ENCODE measurements around the gene DUSP2.
A peak's percentile ranks its signal among the peaks of the same experiment; 100 is the strongest.

The DUSP2 gene

DNA sequence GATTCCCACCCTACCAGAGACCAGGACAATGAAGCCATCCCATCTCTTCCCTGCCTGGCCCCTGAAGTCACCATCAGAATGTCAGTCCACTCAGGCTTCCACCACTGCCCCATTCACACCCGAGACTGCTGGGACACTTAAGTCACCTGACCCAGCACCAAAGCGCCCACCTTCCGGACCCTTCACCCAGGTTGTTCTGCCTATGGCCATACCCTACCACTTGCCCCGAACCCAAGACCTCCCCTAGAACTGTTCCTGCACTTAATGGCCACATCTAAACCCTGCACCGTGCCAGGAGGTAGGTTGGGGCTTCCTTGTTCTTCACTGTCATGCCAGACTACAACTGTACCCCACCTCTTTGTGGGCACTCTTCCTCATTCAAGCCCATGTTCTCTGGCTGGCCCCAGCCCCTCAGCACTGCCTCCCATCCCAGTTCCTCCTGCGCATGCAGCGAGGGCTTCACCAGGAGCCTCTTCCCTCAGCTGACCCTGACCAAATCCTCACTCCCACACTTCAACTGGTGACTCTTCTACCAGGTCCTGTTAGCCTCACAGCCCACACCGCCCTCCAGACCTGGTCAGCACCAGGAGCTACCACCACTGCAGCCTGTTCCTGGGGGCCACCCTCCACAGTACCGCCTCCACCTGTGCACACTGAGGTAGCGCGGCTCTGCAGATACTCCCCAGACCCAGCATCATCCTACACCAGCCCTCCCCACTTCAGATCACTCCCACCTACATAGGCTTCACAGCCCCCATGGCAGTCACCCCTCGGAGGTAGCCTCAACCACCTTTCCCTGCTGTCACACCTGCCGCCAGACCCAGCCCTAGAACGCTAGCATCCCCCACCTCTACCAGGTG, 20.6 kb downstream of the DUSP2 start:
- no peak for TF ChIP-seq GATA1 (IDR thresholded peaks at IDR 0.05; ENCODE audit: low read depth, low read length)
- no peak for TF ChIP-seq POLR2A (IDR thresholded peaks at IDR 0.05; ENCODE audit: low read length)
- no peak for DNase-seq

DNA sequence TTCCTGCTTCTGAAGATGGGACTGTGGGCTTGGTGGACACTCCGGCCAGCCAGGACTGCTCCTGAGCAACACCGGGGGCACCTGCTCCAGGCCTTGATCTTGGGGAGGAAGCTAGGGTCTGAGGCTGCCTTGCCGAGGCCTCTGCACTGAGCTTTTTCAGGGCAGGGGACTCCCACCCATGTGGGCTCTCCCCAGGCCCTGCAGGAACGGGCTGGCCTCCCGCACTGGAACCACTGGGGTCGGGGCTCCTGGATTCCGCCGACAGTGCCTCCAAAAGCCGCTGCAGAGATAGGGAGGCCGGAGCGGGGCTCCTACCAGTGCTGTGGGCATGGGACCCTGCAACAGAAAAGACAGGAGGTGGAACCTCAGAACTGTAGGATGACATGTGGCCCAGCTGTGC, 21.3 kb downstream of the DUSP2 start:
- TF ChIP-seq POLR2A (IDR thresholded peaks at IDR 0.05; ENCODE audit: low read length) (no peak), GATA1 (IDR thresholded peaks at IDR 0.05; ENCODE audit: low read depth, low read length) (no peak)
- no peak for DNase-seq

DNA sequence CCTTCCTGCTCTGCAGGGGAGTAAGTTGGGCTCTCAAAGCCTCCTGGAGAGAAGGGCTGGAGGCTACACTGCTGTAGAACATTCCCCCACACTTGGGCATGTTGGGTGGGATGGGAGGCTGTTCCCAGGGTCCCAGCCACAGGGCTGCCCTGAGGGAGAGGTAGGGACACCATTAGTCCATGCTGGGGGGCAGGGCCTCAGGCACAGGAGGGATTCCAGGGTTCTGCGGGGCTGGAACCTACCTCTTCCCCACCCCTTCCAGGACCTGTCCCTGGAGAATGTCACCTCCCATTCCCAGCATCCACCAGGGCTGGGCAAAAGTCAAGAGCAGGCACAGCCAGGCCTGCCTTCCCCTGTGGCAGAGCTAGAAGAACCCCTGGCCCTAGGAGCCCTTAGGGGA, 21.9 kb downstream of the DUSP2 start:
- no peak for DNase-seq
- no peak for TF ChIP-seq GATA1 (IDR thresholded peaks at IDR 0.05; ENCODE audit: low read depth, low read length)
- no peak for TF ChIP-seq POLR2A (IDR thresholded peaks at IDR 0.05; ENCODE audit: low read length)

DNA sequence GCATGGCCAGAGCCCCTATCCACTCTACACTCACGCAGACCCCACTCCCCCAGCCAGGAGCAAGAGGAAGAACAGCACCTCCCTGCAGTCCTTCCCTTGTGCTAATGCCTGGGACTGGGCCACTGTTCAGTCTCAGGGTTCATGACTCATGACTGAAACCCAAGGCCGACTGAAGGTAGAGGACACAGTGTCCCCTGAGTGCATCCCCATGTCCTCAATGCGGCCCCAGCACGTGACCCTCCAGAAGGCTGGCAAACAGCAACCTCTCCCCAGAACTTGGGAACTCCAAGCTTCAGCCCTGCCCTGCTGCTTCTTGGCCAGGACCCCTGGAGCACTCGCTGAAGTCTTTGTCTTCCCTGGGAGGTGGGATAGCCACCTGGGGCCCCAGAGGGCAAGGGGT, 22.8 kb downstream of the DUSP2 start:
- no peak for TF ChIP-seq POLR2A (IDR thresholded peaks at IDR 0.05; ENCODE audit: low read length)
- TF ChIP-seq GATA1 (IDR thresholded peaks at IDR 0.05; ENCODE audit: low read depth, low read length), result no peak
- no peak for DNase-seq

DNA sequence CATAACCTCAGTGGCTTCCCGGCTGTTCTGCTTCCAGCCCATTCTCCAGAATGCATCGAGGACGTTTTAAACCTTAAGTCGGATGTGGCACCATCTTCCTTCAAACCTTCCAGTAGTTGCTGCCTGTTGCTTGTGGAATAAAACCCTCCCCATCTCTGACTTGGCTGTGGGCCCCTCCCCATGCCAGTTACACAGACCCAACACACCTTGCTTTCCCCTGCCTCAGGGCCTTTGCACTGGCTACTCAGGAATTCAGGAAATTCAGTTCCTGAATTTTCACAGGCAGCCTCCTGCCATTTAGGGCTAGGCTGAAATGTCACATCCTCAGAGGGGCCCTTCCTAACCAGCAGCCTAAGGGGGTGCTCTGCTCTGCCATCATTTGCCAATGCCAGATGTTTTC, 23.8 kb downstream of the DUSP2 start:
- TF ChIP-seq GATA1 (IDR thresholded peaks at IDR 0.05; ENCODE audit: low read depth, low read length) (no peak), POLR2A (IDR thresholded peaks at IDR 0.05; ENCODE audit: low read length) (no peak)
- no peak for DNase-seq

DNA sequence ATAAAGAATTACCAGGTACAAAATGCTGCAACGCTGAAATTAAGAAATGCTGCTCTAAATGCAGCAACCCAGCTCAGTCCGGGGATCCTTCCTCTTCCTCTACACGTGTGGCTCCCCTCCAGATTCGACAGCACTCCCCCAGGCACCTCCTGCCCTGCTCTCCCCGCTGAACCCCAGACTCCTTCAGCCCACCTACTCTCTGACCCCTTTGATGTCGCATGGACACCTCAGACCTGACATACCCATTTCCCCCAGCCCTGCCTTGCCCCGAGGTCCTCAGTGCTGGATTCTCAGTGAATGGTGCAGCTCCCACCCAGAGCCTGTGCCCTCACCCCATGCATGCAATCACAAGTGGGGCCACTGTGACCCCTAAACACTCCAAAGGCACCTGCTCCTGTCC, 24.2 kb downstream of the DUSP2 start:
- DNase-seq, result no peak
- TF ChIP-seq GATA1 (IDR thresholded peaks at IDR 0.05; ENCODE audit: low read depth, low read length) (no peak), POLR2A (IDR thresholded peaks at IDR 0.05; ENCODE audit: low read length) (no peak)

DNA sequence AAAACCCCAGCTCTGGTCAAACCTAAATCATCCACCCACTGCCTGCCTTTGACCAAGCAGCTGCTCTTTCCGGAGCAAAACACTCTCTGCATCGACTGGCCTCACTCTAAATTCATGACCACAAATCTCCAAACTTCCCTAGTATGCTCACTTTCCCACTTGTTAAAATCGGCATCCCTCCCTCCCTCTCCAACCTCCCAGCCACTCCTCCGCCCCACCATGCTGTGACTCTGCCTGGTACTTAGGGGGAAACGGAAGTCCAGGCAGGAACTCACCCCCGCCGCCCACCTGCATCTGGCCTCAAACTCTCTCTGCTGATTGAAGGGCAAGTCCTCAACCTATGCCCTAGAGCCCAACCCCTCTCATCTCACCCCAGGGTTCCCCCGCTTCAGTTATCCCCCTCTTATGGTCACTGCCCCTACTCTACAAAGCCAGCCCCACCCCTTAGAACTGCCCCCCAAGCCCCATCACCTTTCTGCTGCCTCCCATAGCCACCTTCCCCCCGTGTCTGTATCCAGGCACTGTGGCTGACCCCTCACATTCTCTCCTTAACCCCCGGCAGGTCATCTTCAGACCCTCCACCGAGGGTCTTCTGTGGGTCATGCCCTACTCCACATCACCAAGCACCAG, 25.0 kb downstream of the DUSP2 start:
- no peak for DNase-seq
- TF ChIP-seq POLR2A (IDR thresholded peaks at IDR 0.05; ENCODE audit: low read length), result no peak
- TF ChIP-seq GATA1 (IDR thresholded peaks at IDR 0.05; ENCODE audit: low read depth, low read length), result no peak

DNA sequence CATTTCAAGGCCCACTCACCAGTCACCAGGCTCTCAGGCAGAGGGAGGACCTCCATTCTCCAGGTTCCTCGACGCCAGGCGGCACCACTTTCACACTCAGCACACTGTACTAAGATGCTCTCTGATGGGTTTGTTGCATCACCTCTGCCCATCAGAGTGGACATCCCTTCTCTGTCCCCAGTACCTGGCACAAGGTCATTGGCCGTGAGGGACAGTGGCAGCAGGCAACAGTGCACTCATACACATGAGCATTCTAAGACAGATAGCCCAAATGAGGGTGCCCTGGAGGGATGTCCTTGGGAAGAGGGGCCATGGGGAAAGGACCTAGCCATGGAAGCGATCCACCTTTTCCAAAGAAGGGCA, 25.9 kb downstream of the DUSP2 start:
- no peak for TF ChIP-seq GATA1 (IDR thresholded peaks at IDR 0.05; ENCODE audit: low read depth, low read length)
- no peak for TF ChIP-seq POLR2A (IDR thresholded peaks at IDR 0.05; ENCODE audit: low read length)
- no peak for DNase-seq

DNA sequence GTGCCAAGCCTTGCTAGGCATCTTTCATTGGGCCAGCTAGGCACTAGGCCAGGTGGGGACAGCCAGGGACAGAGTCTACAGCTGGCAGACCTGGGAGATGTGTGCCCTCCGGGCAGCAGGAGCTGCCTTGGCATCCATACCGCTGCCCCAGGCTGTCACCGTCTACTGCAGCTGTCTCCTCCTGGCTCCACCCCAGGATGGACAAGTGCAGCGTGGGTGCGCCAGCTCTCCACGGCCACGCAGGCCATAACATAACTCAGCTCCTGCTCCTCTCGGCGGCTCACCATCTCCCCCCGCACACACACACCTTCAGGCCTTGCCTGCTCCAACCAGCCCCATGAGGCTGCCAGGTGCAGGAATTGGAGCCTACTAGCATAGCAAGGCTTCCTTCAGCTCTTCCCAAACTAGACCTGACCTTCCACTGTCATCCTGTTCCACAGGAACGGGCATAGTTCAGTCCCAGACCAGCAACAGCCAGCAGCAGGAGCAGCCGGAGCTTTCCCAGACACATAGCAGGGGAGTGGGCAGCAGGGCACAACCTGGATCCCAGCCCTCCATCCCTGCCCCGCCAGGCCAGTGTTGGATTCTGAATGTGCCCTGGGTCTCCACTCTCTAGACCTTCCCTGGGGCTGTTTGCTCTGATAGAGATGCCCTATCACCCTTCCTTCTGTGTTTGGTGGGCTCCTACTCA, 26.4 kb downstream of the DUSP2 start:
- DNase-seq, result no peak
- TF ChIP-seq GATA1 (IDR thresholded peaks at IDR 0.05; ENCODE audit: low read depth, low read length) (no peak), POLR2A (IDR thresholded peaks at IDR 0.05; ENCODE audit: low read length) (no peak)

DNA sequence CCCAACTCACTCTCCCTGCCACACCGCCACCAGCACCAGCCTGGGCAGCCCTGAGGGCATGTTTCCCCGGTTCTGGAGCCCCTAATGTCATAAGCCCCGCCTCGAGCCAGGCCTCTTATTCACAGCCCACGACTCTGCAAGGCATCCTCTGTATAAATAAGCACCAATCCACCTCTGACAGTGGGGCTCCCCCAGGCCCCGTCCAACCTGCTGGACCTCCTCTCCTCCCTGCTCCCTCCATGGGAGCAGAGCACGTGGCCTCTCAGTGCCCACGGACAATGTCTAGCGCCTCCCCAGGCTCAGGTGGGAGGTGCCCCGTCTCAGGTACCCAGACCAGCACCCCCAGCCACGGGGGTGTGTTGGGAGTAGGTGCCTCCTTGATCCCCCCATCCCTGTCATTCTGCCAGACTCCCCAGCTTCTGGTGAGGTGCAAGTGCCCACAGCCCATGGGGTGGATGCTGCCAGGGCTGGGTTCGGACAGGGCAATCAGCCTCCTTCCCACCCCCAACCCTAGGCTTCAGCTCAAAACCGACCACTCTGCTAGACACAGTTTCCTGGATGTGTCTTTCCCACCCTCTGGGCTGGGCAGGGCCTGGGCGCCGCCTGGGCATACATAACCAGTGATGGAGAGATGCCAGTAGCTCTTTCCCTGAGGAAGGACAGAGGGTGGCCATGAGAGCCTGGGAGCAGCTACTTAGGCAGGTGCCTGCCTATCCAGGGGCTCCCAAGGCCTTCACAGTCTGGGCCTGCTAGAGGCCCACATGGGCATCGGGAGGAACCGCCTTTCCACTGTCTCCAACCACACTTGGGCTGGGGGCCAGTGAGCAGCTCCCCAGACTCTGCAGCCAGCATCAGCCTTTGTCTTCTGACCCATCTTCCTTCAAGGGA, 27.3 kb downstream of the DUSP2 start:
- TF ChIP-seq POLR2A (IDR thresholded peaks at IDR 0.05; ENCODE audit: low read length), result no peak
- no peak for TF ChIP-seq GATA1 (IDR thresholded peaks at IDR 0.05; ENCODE audit: low read depth, low read length)
- no peak for DNase-seq

DNA sequence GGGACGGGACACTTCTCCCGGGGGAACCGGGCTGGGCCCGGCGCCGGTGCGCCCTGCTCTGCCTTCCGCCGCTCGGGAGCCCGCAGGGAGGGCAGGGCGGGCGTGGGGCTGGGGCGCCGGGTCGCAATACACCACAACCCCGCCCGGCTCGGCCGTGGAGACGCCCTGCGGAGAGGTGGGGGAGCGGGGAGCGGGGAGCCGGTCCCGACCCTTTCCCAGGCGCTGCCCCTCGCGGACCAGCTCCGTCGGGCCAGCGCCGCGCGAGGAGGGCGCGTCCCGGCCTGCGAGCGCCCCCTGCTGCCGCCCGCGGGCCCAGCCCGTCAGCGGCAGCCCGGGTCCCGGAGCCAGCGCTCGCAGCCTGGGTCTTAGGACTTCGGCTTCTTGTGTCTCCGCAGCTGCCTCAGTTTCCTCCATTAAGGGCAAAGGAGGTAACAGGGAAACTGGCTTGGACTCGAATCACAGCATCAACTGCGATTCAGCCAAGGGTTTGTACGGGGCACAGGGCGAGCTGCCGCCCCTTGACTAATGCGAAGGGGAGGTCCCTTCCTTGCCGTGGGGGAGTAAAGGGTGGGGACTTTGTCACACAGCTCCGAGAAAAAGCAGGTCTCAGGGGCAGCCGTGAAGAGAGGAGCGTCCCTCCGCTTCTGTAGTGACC, 28.2 kb downstream of the DUSP2 start:
- TF ChIP-seq POLR2A (IDR thresholded peaks at IDR 0.05; ENCODE audit: low read length), result no peak
- TF ChIP-seq GATA1 (IDR thresholded peaks at IDR 0.05; ENCODE audit: low read depth, low read length), result no peak
- DNase-seq, result peak; percentile 44 to 73

DNA sequence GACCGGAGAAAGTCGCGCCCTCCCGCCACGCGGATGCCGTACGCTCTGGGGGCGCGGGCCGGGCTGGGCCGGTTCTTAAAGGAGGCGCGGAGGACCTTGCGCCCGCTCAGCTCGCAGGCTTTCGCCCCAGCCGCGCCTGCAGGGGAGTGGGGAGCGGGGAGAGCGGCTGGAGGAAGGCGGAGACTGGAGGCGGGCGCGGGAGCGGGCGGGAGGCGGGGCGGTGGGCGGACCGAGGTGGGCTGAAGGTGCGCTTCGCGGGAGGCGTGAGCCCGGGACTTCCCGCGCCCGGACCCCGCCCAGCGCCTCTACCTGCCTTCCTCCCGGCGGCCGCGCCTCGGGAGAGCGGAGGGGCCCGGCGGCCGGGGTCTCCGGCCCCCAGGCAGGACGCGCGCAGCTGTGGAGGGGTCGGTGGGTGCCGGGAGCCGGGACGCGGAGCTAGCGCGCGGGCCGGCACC, 28.8 kb downstream of the DUSP2 start, which contains the start of gene ADRA2B:
TSS of gene ADRA2B (minus strand) at position 148 of the 455 bp plus-strand sequence. CDS start 422 bp downstream, outside the sequence.
- peak; percentile 26 to 28 for DNase-seq
- TF ChIP-seq GATA1 (IDR thresholded peaks at IDR 0.05; ENCODE audit: low read depth, low read length) (no peak), POLR2A (IDR thresholded peaks at IDR 0.05; ENCODE audit: low read length) (no peak)
